ENCODE data around the gene SMYD2.

SMYD2 gene

GRCh38 chr1:214362188-214362882, 81.4 kb downstream of the SMYD2 start:
- DNase-seq = no peak

- no peak for DNase-seq
These were observed 82.4 kb downstream of the SMYD2 start for GRCh38 chr1:214363386-214363785.

DNA sequence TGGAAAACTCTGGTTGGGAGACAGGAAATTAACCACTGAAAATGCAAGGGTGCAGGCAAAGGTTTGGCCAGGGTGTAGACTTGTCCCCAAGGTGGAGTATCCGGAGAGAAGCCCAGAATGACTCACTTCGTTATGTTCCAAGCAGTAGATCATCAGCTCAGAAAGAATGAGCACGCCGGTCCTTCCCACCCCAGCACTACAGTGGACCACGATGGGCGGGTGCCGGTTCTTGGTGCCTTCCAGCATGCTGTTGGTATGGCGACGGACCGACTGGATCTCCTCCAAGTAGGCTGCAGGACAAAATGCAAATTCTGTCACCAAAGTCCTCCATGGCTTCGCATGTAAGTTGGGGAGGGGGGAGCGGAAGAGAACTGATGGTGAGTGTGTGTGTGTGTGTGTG, 83.4 kb downstream of the SMYD2 start:
- no peak for DNase-seq

DNA sequence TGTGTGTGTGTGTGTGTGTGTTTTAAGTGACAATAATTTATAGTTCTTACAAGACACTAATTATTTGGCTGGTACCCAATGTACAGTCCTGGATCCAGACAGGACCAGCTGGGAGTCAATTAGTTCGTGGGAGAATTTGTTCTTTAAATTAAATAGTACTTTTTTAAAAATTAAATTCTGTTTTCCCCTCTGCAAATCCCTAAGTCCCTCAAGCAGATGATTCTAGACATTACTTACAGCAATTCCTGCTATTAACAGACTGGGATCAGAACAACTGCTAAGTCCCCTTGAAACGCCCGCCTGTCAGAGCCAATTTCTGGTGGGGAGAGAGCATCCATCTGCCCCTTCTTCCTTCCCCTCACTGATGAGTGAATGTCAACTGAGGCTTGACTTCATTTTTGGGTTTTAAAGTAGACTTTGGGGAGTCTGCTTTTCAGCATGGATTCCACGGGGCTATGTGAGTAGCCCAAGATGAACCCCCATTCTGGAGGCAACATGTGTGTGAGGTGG, 83.9 kb downstream of the SMYD2 start:
- no peak for DNase-seq

DNA sequence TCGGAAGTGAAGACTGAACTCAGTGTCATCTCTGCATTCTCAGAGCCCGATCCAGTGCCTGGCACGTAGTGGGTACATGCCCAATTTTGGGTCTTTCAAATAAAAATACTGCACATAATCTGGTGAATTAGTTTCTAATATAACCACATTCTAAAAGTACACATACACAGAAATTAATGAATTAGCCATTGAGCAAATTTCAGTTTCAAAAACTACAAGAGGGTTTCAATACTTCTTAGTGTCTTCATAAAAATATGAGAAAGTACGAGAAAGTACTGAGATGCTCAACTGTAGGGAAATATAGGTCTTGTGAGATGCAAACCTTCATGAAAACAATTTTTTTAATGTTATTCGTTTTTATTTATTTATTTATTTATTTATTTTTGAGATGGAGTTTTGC, 86.9 kb downstream of the SMYD2 start:
- DNase-seq = no peak

- DNase-seq = no peak
These were observed 88.4 kb downstream of the SMYD2 start for GRCh38 chr1:214369364-214369763.

DNA sequence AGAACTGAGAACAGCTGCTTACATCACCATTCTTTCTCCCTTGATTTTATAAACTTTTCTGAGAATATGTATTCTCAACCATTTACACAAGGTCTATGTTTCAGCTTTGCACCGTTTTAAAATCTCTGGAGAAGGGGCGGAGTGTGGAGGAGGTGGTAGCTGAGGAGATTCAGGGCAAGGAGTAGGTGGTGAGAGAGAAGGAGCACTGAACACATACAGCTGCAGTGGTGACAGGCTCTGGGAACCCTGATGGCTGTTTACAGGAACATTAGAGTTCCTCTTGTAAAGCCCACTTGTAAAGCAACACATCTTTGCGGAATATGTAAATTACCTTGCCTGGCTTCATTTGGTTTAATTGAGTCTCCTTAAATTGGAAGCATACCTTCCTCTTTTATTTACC, 89.7 kb downstream of the SMYD2 start:
- no peak for DNase-seq

DNA sequence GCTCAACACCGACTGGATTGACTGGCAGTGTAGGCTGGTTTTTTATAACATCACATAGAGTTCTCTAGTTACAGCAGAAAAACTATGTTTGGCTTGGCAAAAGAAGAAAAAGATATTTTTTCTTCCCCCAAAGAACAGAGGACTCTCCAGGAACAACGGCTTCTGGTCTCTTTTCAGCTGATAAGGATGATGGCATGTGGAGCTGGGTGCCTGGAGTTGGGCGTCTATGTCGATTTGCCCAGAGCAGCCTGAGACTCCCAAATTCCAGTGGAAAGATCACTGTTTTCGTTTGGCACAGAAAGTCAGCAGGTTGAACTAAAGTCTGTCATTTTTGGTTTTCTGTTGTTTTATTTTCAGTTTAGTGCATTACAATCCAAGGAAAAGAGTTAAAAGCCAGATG, 91.1 kb downstream of the SMYD2 start:
- no peak for DNase-seq

DNA sequence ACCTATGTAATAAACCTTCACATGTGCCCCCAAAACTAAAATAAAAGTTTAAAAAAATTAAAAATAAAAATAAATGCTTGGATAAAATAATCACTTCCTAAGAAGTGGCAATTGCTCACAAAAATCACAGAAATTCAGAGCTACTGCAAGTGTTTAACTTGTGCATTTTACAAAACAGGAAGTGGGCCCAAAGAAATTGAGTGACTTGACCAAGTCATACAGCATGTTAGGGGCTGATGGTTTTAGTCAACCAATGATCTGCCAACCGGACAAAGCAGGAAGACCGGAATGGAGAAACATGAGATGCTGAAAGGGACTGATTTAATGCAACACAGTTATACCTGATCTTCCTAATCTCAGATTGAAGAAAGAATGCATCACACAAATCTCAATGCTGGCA, 96.5 kb downstream of the SMYD2 start:
- DNase-seq = no peak

DNA sequence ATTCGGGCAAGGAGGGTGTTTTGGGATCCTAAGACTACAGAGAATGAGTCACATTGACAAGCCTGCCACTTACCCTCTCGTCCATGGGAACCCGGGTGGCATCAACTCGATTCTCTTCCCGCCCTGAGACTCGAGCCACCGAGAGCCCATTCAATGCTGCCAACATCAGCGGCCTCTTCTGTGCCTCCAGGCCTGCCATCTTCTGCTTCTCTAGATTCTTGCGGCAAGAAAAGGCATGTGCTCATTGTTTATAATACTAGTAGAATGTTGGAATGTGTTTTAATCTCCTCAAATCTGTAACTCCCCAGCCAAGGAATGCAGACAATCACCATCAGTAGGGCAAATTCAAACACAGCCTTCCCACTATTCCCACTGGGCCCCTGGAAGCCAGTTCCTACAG, 96.9 kb downstream of the SMYD2 start:
- DNase-seq = no peak

DNA sequence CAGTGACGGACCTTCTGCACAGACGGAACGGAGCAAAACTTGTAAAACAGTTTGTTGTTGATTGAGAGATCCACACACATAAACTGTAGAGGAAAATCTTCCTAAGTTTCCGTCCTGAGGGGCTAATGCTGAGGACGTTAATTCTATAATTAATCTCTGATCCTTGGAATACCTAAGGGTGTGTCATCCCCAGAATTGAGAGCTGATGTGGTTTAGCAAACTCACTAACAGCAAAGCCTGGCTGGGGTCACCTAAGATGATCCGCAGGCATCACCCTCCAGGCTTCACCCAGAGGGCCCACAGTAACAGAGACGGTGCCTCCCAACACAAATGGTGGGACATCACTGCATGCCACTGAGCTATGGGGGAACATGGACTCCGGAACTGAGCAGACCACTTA, 97.5 kb downstream of the SMYD2 start:
- DNase-seq = no peak

DNA sequence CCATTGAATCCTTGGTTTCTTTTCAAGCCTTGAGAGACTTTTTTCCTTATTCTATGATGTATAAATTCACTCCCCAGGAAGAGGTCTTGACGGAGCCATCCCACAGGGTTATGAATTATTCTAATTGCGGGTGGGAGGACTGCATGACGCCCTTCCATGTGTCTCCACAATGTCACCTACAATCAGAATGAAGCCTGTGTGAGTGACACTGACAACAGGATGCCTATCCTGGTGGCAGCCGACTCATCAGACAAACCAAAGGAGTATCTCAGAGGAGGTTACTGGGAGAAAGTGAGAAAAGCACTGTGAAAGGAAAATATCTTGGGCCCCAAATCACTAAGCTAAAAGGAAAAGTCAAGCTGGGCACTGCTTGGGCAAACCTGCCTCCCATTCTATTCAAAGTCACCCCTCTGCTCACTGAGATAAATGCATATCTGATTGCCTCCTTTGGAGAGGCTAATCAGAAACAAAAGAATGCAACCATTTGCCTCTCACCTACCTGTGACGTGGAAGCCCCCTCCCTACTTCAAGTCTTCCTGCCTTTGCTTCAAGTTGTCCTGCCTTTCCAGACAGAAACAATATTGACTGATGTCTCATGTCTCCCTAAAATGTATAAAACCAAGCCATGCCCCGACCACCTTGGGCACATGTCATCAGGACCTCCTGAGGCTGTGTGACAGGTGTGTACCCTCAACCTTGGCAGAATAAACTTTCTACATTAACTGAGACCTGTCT, 98.4 kb downstream of the SMYD2 start:
- DNase-seq = no peak

GRCh38 chr1:214380396-214380795, 99.4 kb downstream of the SMYD2 start:
- no peak for DNase-seq

DNA sequence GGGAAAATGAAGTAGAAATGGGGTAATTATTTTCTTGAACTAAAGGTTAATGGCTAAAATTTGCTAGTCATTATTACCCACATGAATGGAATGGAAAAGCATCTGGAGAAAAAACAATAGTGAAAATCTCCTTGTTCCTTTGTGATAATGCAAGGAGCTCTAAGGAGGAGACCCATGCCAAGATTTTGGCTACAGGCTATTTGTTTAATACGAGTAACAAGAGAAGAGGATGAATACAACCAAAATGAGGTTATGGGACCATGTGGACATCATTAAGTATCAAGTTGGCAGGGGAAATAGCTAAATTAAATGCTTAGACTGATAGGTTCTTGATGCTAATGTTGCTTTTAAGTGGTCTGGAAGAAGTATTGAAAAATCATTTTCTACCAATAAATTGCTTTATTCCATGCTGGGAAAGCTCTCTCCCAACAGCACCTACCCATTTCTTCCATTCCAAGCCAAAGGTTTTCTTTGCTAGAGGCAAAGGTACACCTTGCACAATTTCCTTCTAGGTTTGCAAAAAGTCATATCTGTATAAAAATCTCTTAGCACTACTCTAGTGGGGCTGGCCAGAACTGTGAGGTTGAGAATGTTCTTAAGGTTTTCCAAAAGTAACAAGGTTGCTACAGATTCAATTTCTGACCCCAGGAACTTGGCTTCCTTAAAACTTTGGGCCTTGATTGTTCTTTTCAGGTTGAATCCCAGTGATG, 100.2 kb downstream of the SMYD2 start:
- DNase-seq = no peak

DNA sequence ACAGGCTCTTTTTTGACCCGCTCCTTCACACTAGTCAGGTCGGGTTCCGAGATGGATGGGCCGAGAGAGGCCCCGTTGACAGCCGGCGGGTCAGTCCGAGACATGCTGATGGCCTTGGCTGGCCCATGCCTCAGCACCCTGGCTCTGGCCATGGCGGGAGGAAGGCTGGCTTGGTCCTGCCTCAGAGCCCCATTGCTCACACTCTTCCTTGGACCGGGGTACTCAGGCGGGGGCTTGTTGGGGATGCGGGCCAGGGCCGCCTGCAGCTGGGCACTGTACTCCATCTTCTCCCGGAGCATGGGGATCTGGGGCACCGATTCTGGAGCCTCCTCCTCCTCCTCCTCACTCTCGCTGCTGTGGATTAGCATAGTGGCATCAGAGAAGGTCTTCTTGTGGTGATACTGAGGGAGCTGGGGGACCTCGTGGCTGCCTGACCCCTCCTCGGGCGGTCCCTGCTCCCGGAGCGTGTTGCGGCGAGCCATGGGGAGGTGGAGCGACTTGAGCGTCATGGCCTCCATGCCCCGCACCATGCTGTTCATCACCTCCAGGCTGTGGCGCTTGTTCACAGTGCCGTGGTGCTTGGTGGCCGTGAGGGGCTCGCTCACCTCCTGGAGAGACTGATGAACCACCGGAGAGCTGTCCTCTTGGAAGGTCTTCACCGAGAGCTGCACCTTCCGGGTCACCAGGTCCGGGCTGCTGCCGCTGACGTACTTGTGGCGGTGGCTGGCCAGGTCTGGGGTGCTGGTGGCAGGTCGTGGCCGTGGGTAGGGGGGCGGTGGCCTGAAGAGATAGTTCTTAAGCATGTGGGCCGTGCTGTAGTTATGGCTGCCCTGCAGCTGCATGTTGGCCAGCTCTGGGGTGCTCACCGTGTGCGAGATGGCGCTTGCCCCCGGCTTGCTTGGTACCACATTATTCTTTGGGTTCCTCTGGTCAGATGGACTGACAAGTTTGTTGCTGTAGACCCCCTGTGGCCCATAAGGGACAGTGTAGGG, 102.7 kb downstream of the SMYD2 start:
- DNase-seq = no peak

- DNase-seq = no peak
These were observed 103.6 kb downstream of the SMYD2 start for GRCh38 chr1:214384373-214385079.

DNA sequence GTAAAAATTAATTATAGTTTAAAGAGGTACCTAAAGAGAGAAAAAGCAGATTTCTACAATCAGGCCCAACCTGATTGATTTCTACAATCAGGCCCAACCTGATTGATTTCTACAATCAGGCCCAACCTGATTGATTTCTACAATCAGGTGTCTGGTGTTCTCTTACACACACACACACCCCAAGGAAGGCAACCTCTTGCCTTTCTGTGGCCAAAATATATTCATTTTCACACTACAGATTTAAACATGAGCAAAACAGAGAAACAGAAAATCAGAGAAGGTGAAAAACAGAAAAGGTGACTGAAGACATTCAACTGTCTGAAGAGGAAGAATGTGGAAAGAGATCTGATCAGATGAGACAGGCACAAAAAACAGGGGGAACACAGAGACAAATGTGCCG, 104.5 kb downstream of the SMYD2 start:
- DNase-seq = no peak

GRCh38 chr1:214386333-214386732, 105.4 kb downstream of the SMYD2 start:
- no peak for DNase-seq
